GM23338 (cell line): ENCODE data around the gene SHISA6. TPM values are rescaled to one million over a fixed set of nuclear protein-coding genes. Genes with fewer than 3 reads are reported as not detected.

Experiments
- ATAC-seq: fragments of 200-7000 bp; cut with Tn5 transposase; 3 replicates; pipeline ENCODE4 v1.9.1; 2020
- DNase-seq: peaks from one replicate; pipeline ENCODE4 v3.0.0-alpha.2; 2015; ENCODE audit warnings: low spot score
- H2AFZ ChIP-seq: fragments of 200-600 bp; sonication (generic); 2 replicates; pipeline ENCODE4 v1.8.0; 2016; ENCODE audit warnings: antibody characterized with exemption, mild to moderate bottlenecking, moderate library complexity
- H3F3A ChIP-seq: fragments of 200-600 bp; sonication (generic); replicated peaks from 2 replicates; pipeline ENCODE4 v1.8.0; 2017; ENCODE audit warnings: antibody characterized with exemption, mixed run types, low read depth
- H3K27ac ChIP-seq: fragments of 200-600 bp; sonication (generic); 2 replicates; pipeline ENCODE4 v1.6.1; 2016; ENCODE audit warnings: low read depth
- H3K27me3 ChIP-seq: fragments of 200-600 bp; sonication (generic); 2 replicates; pipeline ENCODE4 v1.8.0; 2016; ENCODE audit warnings: mild to moderate bottlenecking, mixed run types, moderate library complexity; ENCODE audit not compliant: insufficient read depth
- H3K36me3 ChIP-seq: fragments of 200-600 bp; sonication (generic); 2 replicates; pipeline ENCODE4 v1.8.0; 2016; ENCODE audit warnings: mild to moderate bottlenecking; ENCODE audit not compliant: insufficient read depth
- H3K4me1 ChIP-seq: fragments of 200-600 bp; sonication (generic); 2 replicates; pipeline ENCODE4 v1.8.0; 2016; ENCODE audit warnings: mild to moderate bottlenecking, moderate library complexity; ENCODE audit not compliant: insufficient read depth
- H3K4me2 ChIP-seq: fragments of 200-600 bp; sonication (generic); 2 replicates; pipeline ENCODE4 v1.7.1; 2017; ENCODE audit warnings: mixed run types
- H3K4me3 ChIP-seq: fragments of 200-600 bp; sonication (generic); 2 replicates; pipeline ENCODE4 v1.6.1; 2016; ENCODE audit warnings: mixed run types
- H3K79me2 ChIP-seq: fragments of 200-600 bp; sonication (generic); replicated peaks from 2 replicates; pipeline ENCODE4 v1.8.0; 2017; ENCODE audit warnings: mild to moderate bottlenecking; ENCODE audit not compliant: insufficient read depth
- H3K9me2 ChIP-seq: fragments of 200-600 bp; sonication (generic); 2 replicates; pipeline ENCODE4 v1.8.0; 2017; ENCODE audit not compliant: insufficient read depth
- H4K20me1 ChIP-seq: fragments of 200-600 bp; sonication (generic); replicated peaks from 2 replicates; pipeline ENCODE4 v1.8.0; 2017; ENCODE audit warnings: mild to moderate bottlenecking; ENCODE audit not compliant: insufficient read depth
- H3K27ac Mint-ChIP-seq: 2 replicates; pipeline ENCODE4 v1.8.0; 2020; ENCODE audit warnings: inconsistent platforms, mild to moderate bottlenecking, moderate library complexity, mixed read lengths
- H3K27me3 Mint-ChIP-seq: 3 replicates; pipeline ENCODE4 v1.8.0; 2022; ENCODE audit warnings: low read depth, mild to moderate bottlenecking, moderate library complexity, mixed read lengths, inconsistent platforms; ENCODE audit not compliant: insufficient read depth, poor library complexity
- H3K36me3 Mint-ChIP-seq: 3 replicates; pipeline ENCODE4 v1.8.0; 2021; ENCODE audit warnings: low read depth, mild to moderate bottlenecking, inconsistent platforms, moderate library complexity, mixed read lengths
- H3K4me1 Mint-ChIP-seq: 3 replicates; pipeline ENCODE4 v1.8.0; 2020; ENCODE audit warnings: mild to moderate bottlenecking, inconsistent platforms, mixed read lengths
- H3K4me3 Mint-ChIP-seq: 3 replicates; pipeline ENCODE4 v1.8.0; 2021; ENCODE audit warnings: moderate library complexity, mild to moderate bottlenecking, inconsistent platforms, mixed read lengths
- H3K9me3 Mint-ChIP-seq: 3 replicates; pipeline ENCODE4 v1.8.0; 2020; ENCODE audit warnings: moderate library complexity, mild to moderate bottlenecking, inconsistent platforms, mixed read lengths
- CREB1 ChIP-seq: fragments of 250-450 bp; sonication (Bioruptor Pico); IDR thresholded peaks from 2 replicates; pipeline ENCODE4 v1.5.0; 2020; ENCODE audit warnings: low read depth, mild to moderate bottlenecking, moderate library complexity
- CTCF ChIP-seq, 2 experiments: fragments of 200-600 bp in 1 of 2; sonication (generic) in 1 of 2; conservative IDR thresholded peaks; 2 replicates each; pipeline versions ENCODE4 v1.5.1 to v1.6.1; 2016 to 2017; ENCODE audit warnings: antibody characterized with exemption in 2 of 2, low read depth in 2 of 2, mild to moderate bottlenecking in 2 of 2, moderate library complexity in 1 of 2
- ETS1 ChIP-seq: IDR thresholded peaks from 2 replicates; pipeline ENCODE4 v1.6.1; 2016; ENCODE audit warnings: antibody characterized with exemption
- NANOG ChIP-seq: IDR thresholded peaks from 2 replicates; pipeline ENCODE4 v1.6.1; 2016; ENCODE audit warnings: antibody characterized with exemption, borderline replicate concordance
- POLR2AphosphoS5 ChIP-seq: IDR thresholded peaks from 2 replicates; pipeline ENCODE4 v1.6.1; 2016; ENCODE audit warnings: antibody characterized with exemption, low read depth
- REST ChIP-seq: IDR thresholded peaks from one replicate; pipeline ENCODE4 v1.6.1; 2018; ENCODE audit warnings: antibody characterized with exemption; ENCODE audit not compliant: unreplicated experiment
- STAT1 ChIP-seq: IDR thresholded peaks from one replicate; pipeline ENCODE4 v1.6.1; 2016; ENCODE audit warnings: antibody characterized with exemption; ENCODE audit not compliant: unreplicated experiment
- polyA plus RNA-seq: library from polyadenylated mRNA; unstranded; fragments of >200 nt; fragmentation: Nextera tagmentation; extraction: Ambion mirVana; gene quantifications from 2 replicates; pipeline ENCODE4 v1.2.1, GENCODE V29; 2016
- total RNA-seq: library from RNA; depleted of rRNA; stranded (reverse); fragments of >200 nt; shearing (Covaris generic); gene quantifications from 2 replicates; pipeline ENCODE4 v1.2.3, GENCODE V29; 2014

Gene SHISA6
- total and polyA plus RNA-seq, 2 experiments from 2014 or later = 0.52 TPM; not detected in 1

- no peak for TF ChIP-seq CTCF (conservative IDR thresholded peaks at IDR 0.05; ENCODE audit: low read depth in 2 of 2)
These were observed 53.8 kb downstream of the SHISA6 start (continued) for GRCh38 chr17:11294826-11295225.

GRCh38 chr17:11296994-11297393 lies 56.0 kb downstream of the SHISA6 start:
- DNase-seq (no peak), ATAC-seq (no peak)
- Histone ChIP-seq H3K4me1 (no peaks in the 10 kb centered on the region), H3K27me3 (no peaks in the 10 kb centered on the region), H3K27ac (no peak overlapping the region), H3K36me3 (no peaks in the 10 kb centered on the region), H2AFZ (no peak overlapping the region), H3K4me3 (no peak overlapping the region), H3K79me2 (no peaks in the 10 kb centered on the region), H3K4me2 (no peak overlapping the region), H3F3A (no peaks in the 10 kb centered on the region), H4K20me1 (no peaks in the 10 kb centered on the region), H3K9me2 (no peaks in the 10 kb centered on the region)
- Mint-ChIP-seq H3K9me3 (no peaks in the 10 kb centered on the region; the same call in 1 of the 3 replicates), H3K4me3 (no peak overlapping the region), H3K4me1 (no peaks in the 10 kb centered on the region), H3K27ac (no peak overlapping the region), H3K27me3 (peaks cover 8% of the 10 kb centered on the region), H3K36me3 (peaks cover 54% of the 10 kb centered on the region)
- TF ChIP-seq REST (no peak), STAT1 (no peak), CTCF (conservative IDR thresholded peaks at IDR 0.05; ENCODE audit: low read depth in 2 of 2) (0 out of 4 replicates have a peak, but pooled peaks of 1 of the 2 experiments have one; percentile 10)

GRCh38 chr17:11298401-11298800 lies 57.4 kb downstream of the SHISA6 start:
- Histone ChIP-seq H4K20me1 (no peaks in the 10 kb centered on the region), H2AFZ (no peak overlapping the region), H3F3A (no peaks in the 10 kb centered on the region), H3K27ac (no peak overlapping the region), H3K4me1 (no peaks in the 10 kb centered on the region), H3K4me3 (no peak overlapping the region), H3K36me3 (no peaks in the 10 kb centered on the region), H3K4me2 (no peak overlapping the region), H3K79me2 (no peaks in the 10 kb centered on the region), H3K9me2 (no peaks in the 10 kb centered on the region), H3K27me3 (no peaks in the 10 kb centered on the region)
- H3K4me1 Mint-ChIP-seq = no peaks in the 10 kb centered on the region
- no peak overlapping the region for H3K4me3 Mint-ChIP-seq
- H3K36me3 Mint-ChIP-seq = peaks cover 52% of the 10 kb centered on the region
- ATAC-seq (no peak), DNase-seq (no peak)
- no peaks in the 10 kb centered on the region; the same call in 1 of the 3 replicates for H3K9me3 Mint-ChIP-seq
- peaks cover 8% of the 10 kb centered on the region for H3K27me3 Mint-ChIP-seq
- TF ChIP-seq CREB1 (CRISPR knock-in tag) = no peak
- TF ChIP-seq NANOG = no peak
- no peak for TF ChIP-seq ETS1
- TF ChIP-seq POLR2AphosphoS5 = no peak
- no peak overlapping the region for H3K27ac Mint-ChIP-seq
